ENCODE measurements around the gene ITGA8.
"Not testable (repeated sequence)": the region's sequence is repeated elsewhere in the genome, so short reads cannot be mapped to it uniquely, and the experiment has no call there.

Gene ITGA8

DNA sequence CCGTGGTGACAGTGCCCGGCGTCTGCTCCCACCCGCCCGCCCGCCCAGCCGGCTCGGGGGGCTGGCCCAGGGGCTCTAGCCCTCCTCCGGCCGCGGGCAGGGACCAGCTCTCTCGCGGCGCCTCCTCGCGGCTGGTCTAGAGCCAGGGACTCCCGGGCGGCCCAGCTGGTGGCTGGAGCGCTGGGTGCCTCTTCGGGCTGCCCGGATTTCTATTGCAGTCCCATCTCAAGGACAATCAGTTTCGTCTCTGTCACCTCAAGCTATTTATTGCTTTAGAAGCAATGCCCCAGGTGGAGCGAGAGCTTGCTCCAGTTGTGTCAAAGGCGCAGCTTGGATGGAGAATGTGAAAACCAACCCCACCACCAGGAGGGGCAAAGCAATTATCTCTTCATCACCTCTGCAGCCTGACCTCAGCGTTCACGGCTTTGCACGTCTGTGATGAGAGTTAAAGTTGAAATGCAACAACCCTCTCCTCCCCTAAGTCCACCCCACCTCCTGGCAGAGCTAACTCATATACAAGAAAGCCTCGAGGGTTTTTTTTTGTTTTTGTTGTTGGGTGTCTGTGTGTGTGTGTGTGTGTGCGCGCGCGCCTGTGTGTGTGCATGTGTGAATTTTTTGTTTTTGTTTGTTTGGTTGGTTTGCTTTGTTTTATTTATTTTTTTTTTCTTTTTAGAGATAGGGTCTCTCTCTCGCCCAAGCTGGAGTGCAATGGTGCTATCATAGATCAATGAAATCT, at the start of gene ITGA8:
ITGA8 (minus strand) TSS at position 24 of the 736 bp plus-strand sequence. CDS start 151 bp downstream, outside the sequence.
- no peak for DNase-seq (ENCODE audit: low spot score)
- H3K27ac ChIP-seq: no peak within 1 kb of the TSS

DNA sequence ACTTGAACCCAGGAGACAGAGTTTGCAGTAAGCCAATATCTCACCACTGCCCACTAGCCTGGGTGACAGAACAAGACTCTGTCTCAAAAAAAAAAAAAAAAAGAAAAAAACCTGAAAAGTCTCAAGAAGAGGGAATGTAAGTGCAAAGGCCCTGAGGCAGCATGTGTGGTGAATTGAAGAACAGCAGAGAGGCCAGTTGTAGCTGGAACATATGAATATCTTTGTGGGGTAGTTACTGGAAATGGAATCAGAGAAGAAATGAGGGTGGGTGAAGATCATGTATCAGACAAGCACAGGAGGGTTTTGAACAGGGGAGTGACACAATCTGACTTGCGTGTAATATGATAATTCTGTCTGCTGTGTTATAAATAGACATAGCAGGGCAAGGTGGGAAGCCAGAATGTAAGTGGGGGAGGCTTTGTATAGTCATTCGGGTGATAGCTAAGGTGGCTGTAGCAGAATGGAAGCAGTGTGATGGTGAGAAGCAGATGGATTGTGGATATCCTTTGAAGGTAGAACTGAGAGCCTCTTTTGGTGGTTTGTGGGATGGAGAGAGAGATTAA, 45.3 kb upstream of the ITGA8 start:
- no peak for DNase-seq (ENCODE audit: low spot score)
- ChIA-PET CTCF (interaction anchor here (0.5 kb wide), 1 partner anchor 634 kb away, joined by 3 read pairs; no protein-coding TSS in a partner anchor), POLR2A (ENCODE audit: low non-redundant PET) (no interaction called here)
- no peak for TF ChIP-seq CTCF (conservative IDR thresholded peaks at IDR 0.05; ENCODE audit: low read depth)
- no peak overlapping the region for H3K27ac ChIP-seq

More for the DNA sequence above, at the start of gene ITGA8:
- TF ChIP-seq CTCF (conservative IDR thresholded peaks at IDR 0.05; ENCODE audit: low read depth): no peak
- ChIA-PET CTCF (no interaction called here), POLR2A (ENCODE audit: low non-redundant PET) (no interaction called here)

- no peak for TF ChIP-seq CTCF (conservative IDR thresholded peaks at IDR 0.05; ENCODE audit: low read depth)
- no peak for DNase-seq (ENCODE audit: low spot score)
- ChIA-PET CTCF (no interaction called here), POLR2A (ENCODE audit: low non-redundant PET) (no interaction called here)
- H3K27ac ChIP-seq: no peak overlapping the region
These were observed 43.3 kb upstream of the ITGA8 start for GRCh38 chr10:15763006-15763405.

GRCh38 chr10:15762239-15762638, 42.5 kb upstream of the ITGA8 start:
- DNase-seq (ENCODE audit: low spot score); H3K27ac ChIP-seq; POLR2A ChIA-PET (ENCODE audit: low non-redundant PET); CTCF ChIA-PET: not testable (repeated sequence)

GRCh38 chr10:15761224-15761623, 41.5 kb upstream of the ITGA8 start:
- H3K27ac ChIP-seq; DNase-seq (ENCODE audit: low spot score); CTCF ChIA-PET; POLR2A ChIA-PET (ENCODE audit: low non-redundant PET): not testable (repeated sequence)

DNA sequence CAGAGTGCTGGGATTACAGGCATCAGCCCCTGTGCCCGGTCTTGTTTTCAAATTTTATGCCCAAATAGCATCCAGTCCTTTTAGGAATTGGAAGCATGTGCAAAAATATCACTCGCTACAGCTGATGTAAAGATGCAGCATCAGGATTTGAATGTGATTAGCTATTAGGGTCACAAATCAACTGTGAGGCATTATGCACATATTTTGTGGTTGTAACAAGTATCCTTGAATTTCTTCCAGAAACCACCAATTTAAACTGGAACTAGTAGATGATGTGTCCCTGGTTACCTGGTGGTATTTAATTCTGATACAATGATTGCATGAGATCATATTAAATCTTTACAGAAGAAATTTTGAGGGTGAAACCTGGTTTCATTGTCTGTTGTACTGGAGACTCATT, 41.0 kb upstream of the ITGA8 start:
- POLR2A ChIA-PET (ENCODE audit: low non-redundant PET): no interaction called here
- H3K27ac ChIP-seq: no peak overlapping the region
- CTCF ChIA-PET: no interaction called here
- DNase-seq (ENCODE audit: low spot score): no peak
- TF ChIP-seq CTCF (conservative IDR thresholded peaks at IDR 0.05; ENCODE audit: low read depth): no peak

GRCh38 chr10:15759265-15759664, 39.5 kb upstream of the ITGA8 start:
- ChIA-PET POLR2A (ENCODE audit: low non-redundant PET) (interaction anchor here (0.7 kb wide), 1 partner anchor 292 kb away, joined by 3 read pairs; no protein-coding TSS in a partner anchor), CTCF (no interaction called here)
- TF ChIP-seq CTCF (conservative IDR thresholded peaks at IDR 0.05; ENCODE audit: low read depth): no peak
- no peak for DNase-seq (ENCODE audit: low spot score)
- H3K27ac ChIP-seq: no peak overlapping the region
